RKO (cell line): Measurements from ENCODE around the gene CORT.
A peak's percentile ranks its signal among the peaks of the same experiment; 100 is the strongest.

Experiments used
- DNase-seq: peaks from one replicate; pipeline ENCODE4 v3.0.0-alpha.2; 2016; ENCODE audit warnings: low spot score

The CORT gene

GRCh38 chr1:10474613-10475507 lies 25.0 kb downstream of the CORT start, which contains the start of gene PEX14:
Gene PEX14, plus strand, starts transcription at chr1:10474950. Its CDS starts 17 bp downstream, at chr1:10474967.
- peak; percentile 91 for DNase-seq

GRCh38 chr1:10475510-10475909 lies 25.7 kb downstream of the CORT start:
- peak; percentile 25 for DNase-seq

GRCh38 chr1:10479296-10479695 lies 29.5 kb downstream of the CORT start:
- no peak for DNase-seq

- DNase-seq: no peak
These were observed 30.8 kb downstream of the CORT start for GRCh38 chr1:10480614-10481013.

- no peak for DNase-seq
These were observed 34.7 kb downstream of the CORT start for GRCh38 chr1:10484521-10484920.

GRCh38 chr1:10489291-10490055 lies 39.6 kb downstream of the CORT start:
- no peak for DNase-seq

GRCh38 chr1:10490286-10490970 lies 40.6 kb downstream of the CORT start:
- DNase-seq: no peak

- no peak for DNase-seq
These were observed 44.6 kb downstream of the CORT start for GRCh38 chr1:10494418-10494753.

- DNase-seq: peak; percentile 51
These were observed 45.1 kb downstream of the CORT start for GRCh38 chr1:10494754-10495474.

- DNase-seq: no peak
These were observed 45.6 kb downstream of the CORT start for GRCh38 chr1:10495475-10495817.

GRCh38 chr1:10495952-10496351 lies 46.1 kb downstream of the CORT start:
- DNase-seq: no peak

GRCh38 chr1:10497109-10497508 lies 47.3 kb downstream of the CORT start:
- DNase-seq: no peak

GRCh38 chr1:10498231-10498630 lies 48.4 kb downstream of the CORT start:
- no peak for DNase-seq
